Bronchial epithelial cell (primary cell): ENCODE measurements around the gene FOXA3. TPM values are rescaled to one million over a fixed set of nuclear protein-coding genes. Genes with fewer than 3 reads are reported as not detected.
A peak's percentile ranks its signal among the peaks of the same experiment; 100 is the strongest.

ENCODE experiments used
- DNase-seq: peaks from one replicate; pipeline ENCODE4 v3.0.0-alpha.2; 2010; ENCODE audit warnings: low read depth
- FAIRE-seq: peaks from 2 replicates; lab custom pipeline; 2011; peaks lifted over from hg19 to GRCh38; lab: Jason Lieb, UNC
- H3K27me3 ChIP-seq: 2 replicates; pipeline ENCODE4 v1.5.1; 2011; ENCODE audit warnings: low read length; ENCODE audit not compliant: control insufficient read depth, insufficient read depth
- H3K36me3 ChIP-seq: 2 replicates; pipeline ENCODE4 v1.5.1; 2011; ENCODE audit warnings: low read length; ENCODE audit not compliant: control insufficient read depth, insufficient read depth
- H3K4me3 ChIP-seq: 2 replicates; pipeline ENCODE4 v1.5.1; 2011; ENCODE audit warnings: mild to moderate bottlenecking, low read depth, low read length, control low read depth
- CTCF ChIP-seq: IDR thresholded peaks from 2 replicates; pipeline ENCODE4 v1.5.1; 2011; ENCODE audit warnings: mild to moderate bottlenecking, moderate library complexity, low read length, control low read depth, inconsistent platforms; ENCODE audit not compliant: insufficient read depth, severe bottlenecking
- total RNA-seq: library from RNA; depleted of rRNA; stranded (reverse); fragments of >200 nt; gene quantifications from 2 replicates; pipeline ENCODE4 v1.2.1, GENCODE V29; 2014

The FOXA3 gene
- total RNA-seq, 1 donor from 2014 or later: not detected

- no peak for TF ChIP-seq CTCF
- FAIRE-seq: no peak
Measured at GRCh38 chr19:45883586-45883880, 19.4 kb downstream of the FOXA3 start.

GRCh38 chr19:45883881-45884681, 20.0 kb downstream of the FOXA3 start:
- H3K4me3 ChIP-seq: no peak overlapping the region
- peaks cover 2% of the 10 kb centered on the region for H3K36me3 ChIP-seq
- FAIRE-seq (no peak), DNase-seq (no peak)
- H3K27me3 ChIP-seq: no peaks in the 10 kb centered on the region
- no peak for TF ChIP-seq CTCF

More at GRCh38 chr19:45883586-45883880, 19.4 kb downstream of the FOXA3 start:
- no peak for DNase-seq
- H3K4me3 ChIP-seq: no peak overlapping the region
- H3K36me3 ChIP-seq: peaks cover 2% of the 10 kb centered on the region
- no peaks in the 10 kb centered on the region for H3K27me3 ChIP-seq

GRCh38 chr19:45884682-45885555, 20.8 kb downstream of the FOXA3 start:
- Histone ChIP-seq H3K27me3 (no peaks in the 10 kb centered on the region), H3K36me3 (peaks cover 2% of the 10 kb centered on the region), H3K4me3 (peak overlapping the region; percentile 62)
- DNase-seq: no peak
- no peak for TF ChIP-seq CTCF
- no peak for FAIRE-seq

- H3K36me3 ChIP-seq: peaks cover 2% of the 10 kb centered on the region
- TF ChIP-seq CTCF: no peak
- FAIRE-seq (no peak), DNase-seq (peak; percentile 83)
- peak within 1 kb of the TSS; percentile 62 for H3K4me3 ChIP-seq
- no peaks in the 10 kb centered on the region for H3K27me3 ChIP-seq
Measured at GRCh38 chr19:45885556-45886426, 21.7 kb downstream of the FOXA3 start, which contains the start of gene IRF2BP1. TSS of gene IRF2BP1 (minus strand) at chr19:45886141. CDS start at chr19:45885774, 367 bp downstream.

GRCh38 chr19:45886427-45887199, 22.5 kb downstream of the FOXA3 start:
- no peak for TF ChIP-seq CTCF
- DNase-seq: peak; percentile 84
- H3K27me3 ChIP-seq: no peaks in the 10 kb centered on the region
- peaks cover 2% of the 10 kb centered on the region for H3K36me3 ChIP-seq
- no peak for FAIRE-seq
- peak overlapping the region; percentile 62 for H3K4me3 ChIP-seq
